ENCODE measurements around the gene PTPRR.

Gene PTPRR

GRCh38 chr12:70960484-70960883, 39.9 kb upstream of the PTPRR start:
- Histone ChIP-seq H3K4me1 (ENCODE audit: insufficient read depth, insufficient read length) (no peaks in the 10 kb centered on the region), H3K9ac (ENCODE audit: insufficient read length, low read depth) (no peak overlapping the region), H3K9me3 (ENCODE audit: insufficient read depth, low read length) (no peaks in the 10 kb centered on the region), H3K36me3 (ENCODE audit: insufficient read depth, insufficient read length, low read length) (no peaks in the 10 kb centered on the region), H3K27me3 (ENCODE audit: insufficient read depth, insufficient read length) (no peaks in the 10 kb centered on the region), H3K4me3 (ENCODE audit: insufficient read length, low read depth) (no peak overlapping the region)
- DNase-seq (ENCODE audit: low read depth, low spot score): no peak
- no peak for TF ChIP-seq ZNF274 (IDR thresholded peaks at IDR 0.05; ENCODE audit: low read depth, low read length)
- TF ChIP-seq YY1 (IDR thresholded peaks at IDR 0.05; ENCODE audit: insufficient read depth, insufficient read length): no peak
- no peak for TF ChIP-seq SUZ12 (IDR thresholded peaks at IDR 0.05; ENCODE audit: extremely low read depth, insufficient read depth, insufficient read length)

GRCh38 chr12:70955415-70955814, 34.9 kb upstream of the PTPRR start:
- Histone ChIP-seq H3K4me3 (ENCODE audit: insufficient read length, low read depth) (no peak overlapping the region), H3K36me3 (ENCODE audit: insufficient read depth, insufficient read length, low read length) (no peaks in the 10 kb centered on the region), H3K4me1 (ENCODE audit: insufficient read depth, insufficient read length) (no peaks in the 10 kb centered on the region), H3K9ac (ENCODE audit: insufficient read length, low read depth) (no peak overlapping the region), H3K27me3 (ENCODE audit: insufficient read depth, insufficient read length) (no peaks in the 10 kb centered on the region), H3K9me3 (ENCODE audit: insufficient read depth, low read length) (no peaks in the 10 kb centered on the region)
- no peak for TF ChIP-seq ZNF274 (IDR thresholded peaks at IDR 0.05; ENCODE audit: low read depth, low read length)
- no peak for TF ChIP-seq YY1 (IDR thresholded peaks at IDR 0.05; ENCODE audit: insufficient read depth, insufficient read length)
- no peak for TF ChIP-seq SUZ12 (IDR thresholded peaks at IDR 0.05; ENCODE audit: extremely low read depth, insufficient read depth, insufficient read length)
- DNase-seq (ENCODE audit: low read depth, low spot score): no peak

GRCh38 chr12:70950451-70950850, 29.9 kb upstream of the PTPRR start:
- no peaks in the 10 kb centered on the region for H3K9me3 ChIP-seq (ENCODE audit: insufficient read depth, low read length)
- no peaks in the 10 kb centered on the region for H3K4me1 ChIP-seq (ENCODE audit: insufficient read depth, insufficient read length)
- no peak overlapping the region for H3K4me3 ChIP-seq (ENCODE audit: insufficient read length, low read depth)
- H3K27me3 ChIP-seq (ENCODE audit: insufficient read depth, insufficient read length): no peaks in the 10 kb centered on the region
- DNase-seq (ENCODE audit: low read depth, low spot score): no peak
- TF ChIP-seq YY1 (IDR thresholded peaks at IDR 0.05; ENCODE audit: insufficient read depth, insufficient read length) (no peak), SUZ12 (IDR thresholded peaks at IDR 0.05; ENCODE audit: extremely low read depth, insufficient read depth, insufficient read length) (no peak), ZNF274 (IDR thresholded peaks at IDR 0.05; ENCODE audit: low read depth, low read length) (no peak)
- no peaks in the 10 kb centered on the region for H3K36me3 ChIP-seq (ENCODE audit: insufficient read depth, insufficient read length, low read length)
- no peak overlapping the region for H3K9ac ChIP-seq (ENCODE audit: insufficient read length, low read depth)

GRCh38 chr12:70948976-70949336, 28.4 kb upstream of the PTPRR start:
- Histone ChIP-seq H3K4me3 (ENCODE audit: insufficient read length, low read depth) (no peak overlapping the region), H3K9me3 (ENCODE audit: insufficient read depth, low read length) (no peaks in the 10 kb centered on the region), H3K36me3 (ENCODE audit: insufficient read depth, insufficient read length, low read length) (no peaks in the 10 kb centered on the region), H3K27me3 (ENCODE audit: insufficient read depth, insufficient read length) (no peaks in the 10 kb centered on the region), H3K4me1 (ENCODE audit: insufficient read depth, insufficient read length) (no peaks in the 10 kb centered on the region), H3K9ac (ENCODE audit: insufficient read length, low read depth) (no peak overlapping the region)
- no peak for TF ChIP-seq SUZ12 (IDR thresholded peaks at IDR 0.05; ENCODE audit: extremely low read depth, insufficient read depth, insufficient read length)
- no peak for TF ChIP-seq ZNF274 (IDR thresholded peaks at IDR 0.05; ENCODE audit: low read depth, low read length)
- no peak for TF ChIP-seq YY1 (IDR thresholded peaks at IDR 0.05; ENCODE audit: insufficient read depth, insufficient read length)
- no peak for DNase-seq (ENCODE audit: low read depth, low spot score)

GRCh38 chr12:70948236-70948975, 27.9 kb upstream of the PTPRR start:
- no peak for DNase-seq (ENCODE audit: low read depth, low spot score)
- no peak overlapping the region for H3K4me3 ChIP-seq (ENCODE audit: insufficient read length, low read depth)
- H3K9me3 ChIP-seq (ENCODE audit: insufficient read depth, low read length): no peaks in the 10 kb centered on the region
- TF ChIP-seq SUZ12 (IDR thresholded peaks at IDR 0.05; ENCODE audit: extremely low read depth, insufficient read depth, insufficient read length) (no peak), ZNF274 (IDR thresholded peaks at IDR 0.05; ENCODE audit: low read depth, low read length) (no peak), YY1 (IDR thresholded peaks at IDR 0.05; ENCODE audit: insufficient read depth, insufficient read length) (no peak)
- H3K9ac ChIP-seq (ENCODE audit: insufficient read length, low read depth): no peak overlapping the region
- no peaks in the 10 kb centered on the region for H3K4me1 ChIP-seq (ENCODE audit: insufficient read depth, insufficient read length)
- H3K27me3 ChIP-seq (ENCODE audit: insufficient read depth, insufficient read length): no peaks in the 10 kb centered on the region
- no peaks in the 10 kb centered on the region for H3K36me3 ChIP-seq (ENCODE audit: insufficient read depth, insufficient read length, low read length)

GRCh38 chr12:70936203-70936813, 15.8 kb upstream of the PTPRR start:
- no peak for TF ChIP-seq YY1 (IDR thresholded peaks at IDR 0.05; ENCODE audit: insufficient read depth, insufficient read length)
- no peak for TF ChIP-seq SUZ12 (IDR thresholded peaks at IDR 0.05; ENCODE audit: extremely low read depth, insufficient read depth, insufficient read length)
- no peak for DNase-seq (ENCODE audit: low read depth, low spot score)
- Histone ChIP-seq H3K36me3 (ENCODE audit: insufficient read depth, insufficient read length, low read length) (no peaks in the 10 kb centered on the region), H3K9ac (ENCODE audit: insufficient read length, low read depth) (no peak overlapping the region), H3K4me1 (ENCODE audit: insufficient read depth, insufficient read length) (no peaks in the 10 kb centered on the region), H3K9me3 (ENCODE audit: insufficient read depth, low read length) (no peaks in the 10 kb centered on the region), H3K27me3 (ENCODE audit: insufficient read depth, insufficient read length) (no peaks in the 10 kb centered on the region), H3K4me3 (ENCODE audit: insufficient read length, low read depth) (no peak overlapping the region)

GRCh38 chr12:70933133-70933532, 12.6 kb upstream of the PTPRR start:
- Histone ChIP-seq H3K9me3 (ENCODE audit: insufficient read depth, low read length) (no peaks in the 10 kb centered on the region), H3K9ac (ENCODE audit: insufficient read length, low read depth) (no peak overlapping the region), H3K4me1 (ENCODE audit: insufficient read depth, insufficient read length) (no peaks in the 10 kb centered on the region), H3K4me3 (ENCODE audit: insufficient read length, low read depth) (no peak overlapping the region), H3K36me3 (ENCODE audit: insufficient read depth, insufficient read length, low read length) (no peaks in the 10 kb centered on the region), H3K27me3 (ENCODE audit: insufficient read depth, insufficient read length) (no peaks in the 10 kb centered on the region)
- TF ChIP-seq ZNF274 (IDR thresholded peaks at IDR 0.05; ENCODE audit: low read depth, low read length): no peak
- no peak for DNase-seq (ENCODE audit: low read depth, low spot score)

All from NT2/D1 (cell line).